HG02970 (cell line): Measurements from ENCODE around the gene KCNT1.

ENCODE experiments used
- ATAC-seq: cut with Tn5 transposase; IDR thresholded peaks from one replicate; pipeline ENCODE4 v1.9.1; 2021; ENCODE audit warnings: mild to moderate bottlenecking, moderate library complexity, moderate number of reproducible peaks; ENCODE audit not compliant: unreplicated experiment, low FRiP score

The KCNT1 gene

DNA sequence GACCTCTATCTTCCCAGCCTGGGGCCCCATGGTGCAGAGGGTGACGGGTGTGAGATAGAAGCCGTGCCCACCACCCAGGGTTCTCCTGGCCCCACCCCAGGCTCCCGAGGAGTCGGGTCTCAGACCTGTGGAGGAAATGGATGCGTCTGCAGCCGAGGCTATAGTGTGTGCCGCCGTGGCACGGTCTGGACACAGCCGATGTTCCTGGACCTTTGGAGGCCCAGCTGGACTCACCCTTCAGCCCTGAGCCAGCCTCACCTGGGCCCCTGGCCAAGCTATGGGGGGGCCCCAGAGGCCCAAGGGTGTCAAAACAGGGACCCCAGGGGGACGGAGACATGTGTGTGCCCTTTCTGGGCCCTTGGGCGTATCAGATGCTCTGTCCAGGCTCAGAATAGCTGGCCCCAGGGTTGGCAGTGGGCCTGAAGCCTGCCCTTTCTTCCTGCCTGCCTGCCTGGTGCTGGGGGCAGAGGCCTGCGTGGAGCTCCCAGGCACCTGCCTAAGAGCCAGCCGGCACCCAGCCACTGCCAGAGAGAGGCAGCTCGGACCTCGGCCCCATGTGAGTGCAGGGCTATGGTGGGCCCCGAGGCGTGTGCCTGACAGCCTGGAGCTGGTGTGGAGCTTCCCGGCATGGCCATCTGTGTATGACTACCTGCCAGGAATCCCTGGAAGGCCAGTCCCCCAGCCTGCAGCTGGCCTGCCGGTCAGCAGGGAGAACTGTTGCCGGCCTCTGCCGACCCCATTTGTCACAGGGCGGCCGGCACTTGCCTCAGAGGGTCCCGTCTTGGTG, 41.8 kb downstream of the KCNT1 start:
- ATAC-seq, result no peak

GRCh38 chr9:135744333-135745070, 42.5 kb downstream of the KCNT1 start:
- ATAC-seq, result no peak

DNA sequence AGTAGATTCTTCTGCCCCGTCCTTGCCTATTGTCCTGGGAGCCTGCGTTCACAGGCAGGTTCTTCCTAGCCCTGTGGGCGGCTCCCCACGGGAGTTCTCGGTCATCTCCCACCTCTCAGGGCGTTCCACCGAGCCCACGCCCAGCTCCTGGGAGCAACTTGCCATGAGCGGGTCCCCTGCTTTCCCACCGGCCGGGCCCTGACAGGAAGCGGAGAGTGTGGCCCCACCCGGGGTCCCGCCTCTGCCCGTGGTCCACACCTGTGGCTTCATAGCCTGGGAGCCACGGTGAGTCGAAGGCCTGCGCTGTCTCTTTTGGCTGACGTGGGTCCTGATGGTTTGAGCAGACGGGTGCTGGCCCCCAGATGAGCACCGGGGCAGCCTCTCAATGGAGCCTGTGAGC, 43.2 kb downstream of the KCNT1 start:
- no peak for ATAC-seq

DNA sequence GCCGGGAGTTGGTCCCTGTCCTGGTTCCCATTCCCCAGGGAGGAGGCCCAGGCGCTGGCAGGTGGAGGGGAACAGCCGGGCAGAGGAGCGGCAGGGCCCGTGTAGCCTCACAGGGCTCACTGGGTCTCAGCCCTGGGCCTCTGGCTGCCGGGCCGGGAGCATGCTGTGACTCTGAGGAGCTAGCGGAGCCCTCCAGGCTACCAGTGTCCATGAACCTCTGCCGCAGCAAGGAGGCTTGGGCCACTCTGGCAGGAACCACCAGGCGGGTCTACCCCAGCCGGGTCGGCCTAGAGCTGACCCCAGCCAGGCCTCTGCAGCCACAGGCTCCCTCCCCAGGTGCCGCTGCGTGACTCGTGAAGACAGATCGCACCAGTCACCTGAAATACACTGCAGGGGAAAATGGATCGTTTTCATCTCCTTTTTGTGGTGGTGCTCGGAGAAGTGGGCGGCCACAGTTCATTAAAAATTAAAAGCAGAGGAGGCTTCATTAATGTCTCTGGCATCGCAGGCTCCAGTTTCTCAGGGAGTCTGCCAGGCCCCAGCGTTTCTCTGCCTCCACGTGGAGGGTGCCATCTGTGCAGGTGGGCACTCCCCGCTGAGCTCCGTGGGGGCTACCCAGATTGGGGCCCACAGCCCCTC, 43.8 kb downstream of the KCNT1 start:
- no peak for ATAC-seq

- ATAC-seq, result no peak
Observed at GRCh38 chr9:135746565-135746964, 44.6 kb downstream of the KCNT1 start.

- ATAC-seq, result no peak
Observed at GRCh38 chr9:135747311-135747710, 45.3 kb downstream of the KCNT1 start.

DNA sequence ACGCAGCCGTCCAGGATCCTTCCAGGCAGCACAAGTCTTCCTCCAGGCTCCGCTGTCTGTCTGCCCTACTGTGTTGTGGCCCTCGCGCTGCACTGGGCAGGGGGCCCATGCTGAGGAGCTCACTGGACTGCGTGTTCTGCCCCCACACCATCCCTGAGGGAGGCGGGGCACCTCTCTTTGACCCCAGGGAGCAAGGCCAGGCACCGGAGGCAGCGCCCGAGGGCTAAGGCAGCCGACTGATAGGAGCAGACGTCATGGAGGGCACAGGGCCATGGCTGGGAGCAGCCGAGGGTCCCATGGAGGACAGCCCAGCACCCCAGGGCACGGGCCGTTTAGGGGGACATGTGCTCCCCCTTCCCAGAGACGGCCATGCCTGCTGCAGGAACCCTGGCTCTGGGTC, 46.7 kb downstream of the KCNT1 start:
- ATAC-seq, result no peak

- ATAC-seq, result no peak
Observed at GRCh38 chr9:135749171-135750045, 47.4 kb downstream of the KCNT1 start.

- ATAC-seq, result no peak
Observed at GRCh38 chr9:135750786-135751185, 48.8 kb downstream of the KCNT1 start.

GRCh38 chr9:135751501-135751900, 49.5 kb downstream of the KCNT1 start:
- no peak for ATAC-seq

- no peak for ATAC-seq
Observed at GRCh38 chr9:135752281-135753204, 50.6 kb downstream of the KCNT1 start.

DNA sequence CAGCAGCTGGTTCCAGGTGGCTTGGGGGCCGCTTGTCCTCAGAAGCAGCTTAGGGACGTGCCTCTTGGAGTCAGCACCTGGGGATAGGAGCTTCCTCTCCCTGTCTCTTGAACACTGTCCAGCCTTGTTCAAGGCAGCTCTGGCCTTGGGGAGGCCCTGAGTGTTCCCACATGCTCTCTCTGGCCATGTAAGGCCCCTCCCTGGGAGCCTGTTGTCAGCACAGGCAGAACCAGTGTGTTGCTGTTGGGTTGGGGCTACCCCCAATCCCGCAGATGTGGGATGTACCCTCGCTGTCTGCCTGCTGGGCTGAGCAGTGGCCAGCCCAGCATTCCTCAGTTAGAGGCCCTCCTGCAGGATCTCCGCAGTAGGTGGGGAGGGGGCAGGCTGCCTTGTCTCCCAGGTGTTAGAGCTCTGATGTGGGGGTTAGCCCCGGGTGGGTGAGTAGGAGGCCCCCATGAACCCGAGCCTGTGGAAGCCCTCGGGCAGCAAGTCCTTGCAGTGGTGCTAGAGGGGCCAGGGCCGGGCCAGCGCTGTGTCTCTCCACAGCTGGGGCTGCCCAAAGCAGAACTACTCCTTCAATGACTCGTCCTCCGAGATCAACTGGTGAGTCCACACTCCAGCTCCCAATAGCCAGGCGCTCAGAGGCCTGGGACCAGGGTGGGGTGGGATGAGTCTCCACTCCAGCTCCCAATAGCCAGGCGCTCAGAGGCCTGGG, 51.6 kb downstream of the KCNT1 start:
- ATAC-seq, result no peak

GRCh38 chr9:135756576-135756975, 54.6 kb downstream of the KCNT1 start:
- ATAC-seq, result no peak

DNA sequence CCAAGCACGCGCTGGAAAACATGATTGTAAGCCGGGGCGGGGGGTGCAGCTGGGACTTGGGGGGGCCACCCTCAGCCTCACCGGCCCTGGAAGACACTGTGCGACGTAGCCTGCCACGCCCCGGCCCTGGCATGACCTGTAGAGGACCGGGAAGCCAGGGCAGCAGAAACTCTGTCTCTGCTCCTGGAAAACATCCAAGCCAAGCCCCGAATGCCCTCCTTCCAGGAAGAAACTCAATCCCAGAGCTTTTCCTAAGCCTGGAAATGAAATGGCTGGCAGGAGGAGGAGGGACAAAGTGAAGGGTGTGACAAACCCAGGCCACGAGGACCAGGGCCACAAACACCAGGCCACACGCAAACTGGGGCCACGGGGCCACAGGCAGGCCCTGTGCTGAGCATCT, 55.4 kb downstream of the KCNT1 start:
- no peak for ATAC-seq

GRCh38 chr9:135758056-135758455, 56.1 kb downstream of the KCNT1 start:
- no peak for ATAC-seq

DNA sequence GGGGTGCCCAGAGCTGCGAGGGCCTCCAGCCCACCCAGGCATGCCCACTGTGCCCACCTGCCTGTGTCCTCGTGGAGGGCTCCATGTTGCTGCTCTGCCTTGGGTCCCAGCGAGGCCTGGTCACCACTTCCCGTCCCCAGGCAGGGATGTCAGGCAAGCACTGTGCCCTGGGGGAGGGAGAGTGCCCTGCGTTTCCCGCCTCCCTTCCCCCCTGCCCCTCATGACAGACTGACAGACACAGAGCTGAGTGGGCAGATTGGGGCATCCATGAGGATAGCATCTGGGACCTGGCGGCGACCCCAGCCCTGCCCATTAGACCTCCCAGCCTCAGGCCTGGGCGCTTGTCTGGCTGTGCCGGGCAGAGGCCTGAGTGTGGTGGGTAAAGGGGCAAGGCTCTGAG, 56.9 kb downstream of the KCNT1 start:
- ATAC-seq, result no peak

- no peak for ATAC-seq
Observed at GRCh38 chr9:135759676-135760300, 57.8 kb downstream of the KCNT1 start.

GRCh38 chr9:135760465-135760864, 58.5 kb downstream of the KCNT1 start:
- no peak for ATAC-seq
